Upper lobe of left lung (tissue), 4 donors: Measurements from ENCODE around the gene SLC16A4.

Experiments
- EP300 ChIP-seq, 4 donors: sonication (generic); formaldehyde crosslinking; IDR thresholded peaks; one replicate each; pipeline ENCODE4 v1.5.1; 2017; ENCODE audit warnings: antibody characterized with exemption in 4 of 4, control low read depth in 2 of 4
- POLR2A ChIP-seq, 4 donors: fragments of 450-650 bp; IDR thresholded peaks; one replicate each; pipeline ENCODE4 v1.5.1; 2016 to 2017; ENCODE audit warnings: antibody characterized with exemption in 4 of 4, mild to moderate bottlenecking in 2 of 4
- POLR2AphosphoS5 ChIP-seq, 2 donors: sonication (generic); formaldehyde crosslinking; IDR thresholded peaks; one replicate each; pipeline ENCODE4 v1.5.1; 2017; ENCODE audit warnings: antibody characterized with exemption in 2 of 2
- TF ChIP-seq, protein P1 (sequence below), 6 experiments: fragments of 450-650 bp in 4 of 6; fragments of 200-600 bp in 2 of 6; sonication (generic) in 2 of 6; IDR thresholded peaks; one replicate each; pipeline ENCODE4 v1.5.1; 2016 to 2019; ENCODE audit warnings: antibody characterized with exemption in 6 of 6

DNA sequence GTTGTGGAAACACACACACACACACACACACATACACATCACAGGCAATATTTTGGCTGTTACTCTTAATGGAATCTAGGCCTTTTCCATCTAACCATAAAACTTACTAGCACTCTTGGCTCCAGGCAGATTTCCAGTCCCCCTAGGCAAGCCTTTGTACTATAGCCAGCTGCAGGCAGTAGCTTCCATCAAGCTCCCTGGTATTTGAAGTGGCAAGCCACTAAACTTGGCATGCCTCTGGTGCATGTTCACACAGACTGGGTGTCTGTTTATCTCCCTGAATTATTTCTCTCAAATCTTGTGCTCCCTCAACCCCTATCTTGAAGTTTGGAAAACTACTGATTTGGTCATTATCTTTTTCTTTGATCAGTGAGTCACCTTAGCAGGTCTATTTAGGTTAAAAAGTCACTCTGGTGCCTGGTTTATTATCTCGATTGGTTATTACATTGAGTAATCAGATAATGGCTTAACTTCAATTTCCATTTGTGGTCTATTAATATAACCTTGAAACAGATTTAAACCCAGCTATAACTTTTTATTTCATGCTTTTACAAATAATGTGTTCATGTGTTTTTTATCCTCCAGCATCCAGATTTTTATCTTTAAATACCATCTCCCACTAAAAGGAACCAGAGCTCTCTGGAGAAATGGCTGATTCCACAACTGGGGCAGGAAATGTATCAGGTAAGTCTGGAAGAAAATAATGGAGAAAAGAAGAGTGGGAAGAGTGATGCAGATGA is 54.4 kb downstream of the SLC16A4 start:
- TF ChIP-seq POLR2AphosphoS5 (IDR thresholded peaks at IDR 0.05) = no peak
- TF ChIP-seq, protein P1, sequence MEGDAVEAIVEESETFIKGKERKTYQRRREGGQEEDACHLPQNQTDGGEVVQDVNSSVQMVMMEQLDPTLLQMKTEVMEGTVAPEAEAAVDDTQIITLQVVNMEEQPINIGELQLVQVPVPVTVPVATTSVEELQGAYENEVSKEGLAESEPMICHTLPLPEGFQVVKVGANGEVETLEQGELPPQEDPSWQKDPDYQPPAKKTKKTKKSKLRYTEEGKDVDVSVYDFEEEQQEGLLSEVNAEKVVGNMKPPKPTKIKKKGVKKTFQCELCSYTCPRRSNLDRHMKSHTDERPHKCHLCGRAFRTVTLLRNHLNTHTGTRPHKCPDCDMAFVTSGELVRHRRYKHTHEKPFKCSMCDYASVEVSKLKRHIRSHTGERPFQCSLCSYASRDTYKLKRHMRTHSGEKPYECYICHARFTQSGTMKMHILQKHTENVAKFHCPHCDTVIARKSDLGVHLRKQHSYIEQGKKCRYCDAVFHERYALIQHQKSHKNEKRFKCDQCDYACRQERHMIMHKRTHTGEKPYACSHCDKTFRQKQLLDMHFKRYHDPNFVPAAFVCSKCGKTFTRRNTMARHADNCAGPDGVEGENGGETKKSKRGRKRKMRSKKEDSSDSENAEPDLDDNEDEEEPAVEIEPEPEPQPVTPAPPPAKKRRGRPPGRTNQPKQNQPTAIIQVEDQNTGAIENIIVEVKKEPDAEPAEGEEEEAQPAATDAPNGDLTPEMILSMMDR (IDR thresholded peaks at IDR 0.05) = no peak
- no peak for TF ChIP-seq POLR2A (IDR thresholded peaks at IDR 0.05)
- no peak for TF ChIP-seq EP300 (IDR thresholded peaks at IDR 0.05)
